ENCODE results near the gene SIN3B.
"Not testable (repeated sequence)": the region's sequence is repeated elsewhere in the genome, so short reads cannot be mapped to it uniquely, and the experiment has no call there.

The SIN3B gene

DNA sequence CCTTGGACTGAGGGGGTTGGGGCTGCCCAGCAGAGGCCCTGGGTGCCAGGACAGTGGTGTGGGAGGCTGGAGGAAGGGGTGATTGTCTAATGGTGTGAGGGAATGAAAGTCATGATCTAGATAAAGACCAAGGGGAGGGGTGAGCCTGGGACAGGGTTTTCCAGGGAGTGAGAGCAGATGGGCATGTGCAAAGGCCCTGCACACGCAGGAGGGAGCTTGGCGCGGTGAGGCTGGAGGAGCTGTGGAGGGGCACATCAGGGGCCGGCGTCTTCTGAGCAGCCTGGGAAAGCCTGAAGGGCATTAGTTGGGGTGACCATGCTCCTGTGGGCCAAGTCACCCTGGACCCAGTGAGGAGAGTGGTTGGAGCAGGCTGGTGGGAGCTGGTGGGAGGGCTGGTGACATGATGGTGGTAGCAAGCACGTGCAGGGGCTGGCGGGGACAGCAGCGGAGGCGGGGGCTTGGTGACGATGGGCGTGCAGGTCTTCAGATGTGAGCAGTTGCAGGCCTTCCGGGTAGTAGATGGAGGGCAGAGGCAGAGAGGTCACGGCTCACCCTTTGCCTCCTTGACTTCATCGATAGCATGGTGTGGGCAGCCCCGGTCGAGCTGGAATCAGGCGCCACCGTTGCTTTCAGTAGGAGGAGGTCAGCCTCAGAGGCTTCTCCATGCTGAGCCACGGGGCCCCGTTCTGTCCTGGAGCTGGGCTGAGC is 39.4 kb downstream of the SIN3B start:
- DNase-seq, result no peak

GRCh38 chr19:16869331-16869972 is 40.3 kb downstream of the SIN3B start:
- no peak for DNase-seq

DNA sequence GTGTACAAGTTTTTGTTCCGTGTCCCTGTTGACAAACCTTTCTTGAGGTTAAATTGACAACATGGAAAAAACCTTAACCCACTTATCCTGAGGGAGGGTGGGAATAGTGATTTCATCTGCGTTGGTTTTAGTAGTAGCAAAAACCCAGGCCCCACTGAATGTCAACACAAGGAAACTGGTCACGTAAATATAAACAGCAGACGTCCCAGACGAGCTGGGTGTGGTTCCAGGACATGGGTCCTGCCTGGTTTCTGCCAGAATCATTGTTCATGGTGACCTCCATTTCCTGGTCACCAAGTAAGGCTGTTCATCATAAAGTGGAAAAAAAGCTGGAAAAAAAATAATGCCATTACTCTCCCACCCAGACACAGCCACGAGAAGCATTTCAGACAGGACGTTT is 42.7 kb downstream of the SIN3B start:
- no peak for DNase-seq

DNA sequence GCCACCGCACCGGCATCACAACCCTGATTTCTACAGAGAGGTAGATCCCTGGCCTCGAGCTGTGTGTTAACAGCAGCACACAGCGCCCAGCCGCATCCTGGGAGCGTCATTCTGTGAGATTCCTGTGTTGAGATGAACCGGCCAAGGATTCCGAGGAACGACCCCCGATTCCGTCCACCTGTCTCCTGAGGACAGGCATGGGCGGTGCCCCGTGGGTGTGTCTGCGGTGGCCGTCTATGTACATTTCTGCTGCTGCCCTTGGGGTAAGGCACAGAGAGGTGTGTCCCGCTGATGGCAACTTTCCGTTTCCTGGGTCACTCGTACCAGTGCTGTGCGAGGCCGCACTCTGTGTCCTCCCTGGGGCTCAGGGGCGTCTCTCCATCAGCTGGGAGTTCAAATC is 43.5 kb downstream of the SIN3B start:
- no peak for DNase-seq

- DNase-seq, result no peak
Observed at GRCh38 chr19:16873594-16873993, 44.4 kb downstream of the SIN3B start.

- no peak for DNase-seq
Observed at GRCh38 chr19:16874250-16874977, 45.2 kb downstream of the SIN3B start.

DNA sequence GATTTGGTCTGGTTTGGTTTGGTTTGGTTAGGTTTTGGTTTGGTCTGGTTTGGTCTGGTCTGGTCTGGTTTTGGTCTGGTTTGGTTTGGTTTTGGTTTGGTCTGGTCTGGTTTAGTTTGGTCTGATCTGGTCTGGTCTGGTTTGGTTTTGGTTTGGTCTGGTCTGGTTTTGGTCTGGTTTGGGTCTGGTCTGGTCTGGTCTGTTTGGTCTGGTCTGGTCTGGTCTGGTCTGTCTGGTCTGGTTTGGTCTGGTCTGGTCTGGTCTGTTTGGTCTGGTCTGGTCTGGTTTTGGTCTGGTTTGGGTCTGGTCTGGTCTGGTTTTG is 45.7 kb downstream of the SIN3B start:
- DNase-seq, result not testable (repeated sequence)

DNA sequence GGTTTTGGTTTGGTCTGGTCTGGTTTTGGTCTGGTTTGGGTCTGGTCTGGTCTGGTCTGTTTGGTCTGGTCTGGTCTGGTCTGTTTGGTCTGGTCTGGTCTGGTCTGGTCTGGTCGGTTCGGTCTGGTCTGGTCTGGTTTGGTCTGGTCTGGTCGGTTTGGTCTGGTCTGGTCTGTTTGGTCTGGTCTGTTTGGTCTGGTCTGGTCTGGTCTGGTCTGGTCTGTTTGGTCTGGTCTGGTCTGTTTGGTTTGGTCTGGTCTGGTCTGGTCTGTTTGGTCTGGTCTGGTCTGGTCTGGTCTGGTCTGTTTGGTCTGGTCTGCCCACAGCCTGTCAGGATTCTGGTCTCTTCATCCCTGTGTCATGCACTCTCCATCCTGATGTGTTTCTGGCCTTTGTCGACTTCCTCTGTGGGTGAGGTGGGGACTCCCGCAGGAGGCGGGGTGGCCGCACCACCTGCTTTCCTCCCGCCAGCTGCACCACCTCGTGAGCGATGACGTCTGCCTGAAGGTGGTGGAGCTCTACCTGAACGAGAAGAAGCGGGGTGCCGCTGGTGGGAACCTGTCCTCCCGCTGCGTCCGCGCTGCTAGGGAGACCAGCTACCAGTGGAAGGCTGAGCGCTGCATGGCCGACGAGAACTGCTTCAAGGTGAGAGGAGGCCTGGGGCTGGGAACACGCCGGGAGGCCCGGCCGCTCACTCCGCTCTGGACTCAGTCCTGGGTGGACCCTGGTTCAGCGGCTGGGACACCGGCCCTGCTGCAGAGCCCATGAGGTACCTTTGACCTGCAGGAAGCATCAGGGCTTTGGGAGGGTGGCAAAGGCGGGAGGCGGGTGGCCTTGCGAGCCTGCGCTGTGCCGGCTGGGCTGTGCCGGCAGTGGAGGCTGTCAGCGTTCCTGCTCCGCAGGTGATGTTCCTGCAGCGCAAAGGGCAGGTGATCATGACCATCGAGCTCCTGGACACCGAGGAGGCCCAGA is 46.7 kb downstream of the SIN3B start:
- peak in 1 of 2 donors; percentile 36 for DNase-seq

DNA sequence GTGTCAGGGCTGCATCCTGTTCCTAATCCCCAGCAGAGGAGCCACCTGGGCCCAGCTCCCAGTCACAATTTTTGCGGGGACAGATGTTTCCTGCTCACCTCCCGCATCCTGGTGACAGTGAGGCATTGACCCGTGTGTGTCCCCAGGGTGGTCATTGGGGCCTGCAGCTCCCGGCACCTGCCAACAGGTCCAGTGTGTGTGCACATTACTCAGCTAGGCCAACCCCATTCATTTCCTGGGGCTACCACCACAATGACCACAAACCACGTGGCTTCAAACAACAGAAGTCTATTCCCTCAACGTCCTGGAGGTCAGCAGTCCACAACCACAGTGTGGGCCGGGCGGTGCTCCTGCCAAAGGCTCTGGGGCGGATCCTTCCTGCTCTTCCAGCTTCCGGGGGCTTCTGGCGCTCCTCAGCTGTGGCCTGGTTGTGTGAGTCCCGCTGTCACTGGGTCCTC is 47.7 kb downstream of the SIN3B start:
- no peak for DNase-seq

GRCh38 chr19:16877581-16877980 is 48.4 kb downstream of the SIN3B start:
- DNase-seq, result no peak

GRCh38 chr19:16878181-16878965 is 49.2 kb downstream of the SIN3B start:
- no peak for DNase-seq

GRCh38 chr19:16880884-16881554 is 51.8 kb downstream of the SIN3B start:
- DNase-seq, result no peak

- DNase-seq, result no peak
Observed at GRCh38 chr19:16882146-16882545, 52.9 kb downstream of the SIN3B start.

DNA sequence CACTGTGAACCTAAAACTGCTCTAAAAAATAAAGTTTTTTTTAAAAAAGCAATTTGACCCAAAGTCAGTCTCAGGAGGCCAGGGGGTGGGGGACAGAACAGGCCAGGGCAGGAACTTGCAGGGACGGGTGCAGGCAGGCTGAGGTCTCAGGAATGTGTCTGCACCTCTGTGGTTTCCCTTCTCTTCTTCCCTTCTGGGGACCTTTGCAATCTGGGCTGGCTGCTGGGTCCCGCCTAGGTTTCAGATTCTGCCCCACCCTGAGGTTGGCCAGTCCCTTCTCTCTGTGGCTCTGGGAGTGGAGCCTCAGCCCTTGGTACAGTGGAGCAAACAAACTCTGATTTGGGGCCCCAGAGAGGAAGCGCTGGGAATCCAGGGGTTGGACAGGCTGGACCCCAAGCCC is 54.3 kb downstream of the SIN3B start:
- no peak for DNase-seq

- DNase-seq, result no peak
Observed at GRCh38 chr19:16885166-16885565, 56.0 kb downstream of the SIN3B start.

- DNase-seq, result no peak
Observed at GRCh38 chr19:16886305-16886880, 57.2 kb downstream of the SIN3B start.

DNA sequence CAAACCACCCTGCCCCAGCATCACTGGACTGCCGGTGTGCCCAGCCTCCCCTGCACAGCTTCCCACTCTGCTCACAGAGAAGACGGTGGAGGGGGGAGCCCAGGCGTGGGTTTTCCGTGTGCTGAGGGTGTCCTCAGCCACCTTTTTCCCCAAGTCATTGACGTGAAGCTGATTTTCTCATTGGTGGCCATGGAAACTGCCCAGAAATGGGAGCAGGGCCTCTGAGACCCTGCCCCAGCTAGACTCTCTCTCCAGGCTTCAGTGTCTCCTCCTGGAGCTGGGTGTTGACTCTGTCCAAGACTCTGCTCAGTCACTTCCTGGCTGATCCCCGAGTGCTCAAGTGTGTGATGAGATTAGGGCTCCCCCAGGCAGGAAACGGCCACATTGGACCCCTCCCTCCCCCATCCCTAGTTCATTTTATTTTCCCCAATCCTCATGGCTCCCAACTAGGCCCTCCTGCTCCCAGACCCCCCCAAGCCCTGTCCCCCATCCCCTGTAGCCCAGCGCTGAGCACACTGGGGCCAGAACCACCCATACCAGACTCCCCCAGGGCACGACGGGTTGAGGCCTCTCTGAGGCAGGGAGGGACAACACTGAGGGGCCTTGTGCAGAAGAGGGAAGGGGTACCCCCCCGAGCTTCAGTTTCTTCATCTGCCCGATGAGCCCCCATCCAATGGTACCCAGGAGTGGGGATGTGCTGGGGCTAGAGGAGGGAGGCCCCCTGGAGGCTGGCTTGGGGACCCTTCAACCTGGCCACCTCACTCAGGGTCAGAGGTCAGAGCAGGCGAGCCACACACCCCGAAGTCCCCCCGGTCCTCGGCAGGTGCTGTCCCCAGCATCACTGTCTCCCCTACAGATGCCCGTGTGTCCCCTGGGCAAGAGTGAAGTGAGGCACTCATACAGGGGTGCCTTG is 58.4 kb downstream of the SIN3B start:
- no peak for DNase-seq

DNA sequence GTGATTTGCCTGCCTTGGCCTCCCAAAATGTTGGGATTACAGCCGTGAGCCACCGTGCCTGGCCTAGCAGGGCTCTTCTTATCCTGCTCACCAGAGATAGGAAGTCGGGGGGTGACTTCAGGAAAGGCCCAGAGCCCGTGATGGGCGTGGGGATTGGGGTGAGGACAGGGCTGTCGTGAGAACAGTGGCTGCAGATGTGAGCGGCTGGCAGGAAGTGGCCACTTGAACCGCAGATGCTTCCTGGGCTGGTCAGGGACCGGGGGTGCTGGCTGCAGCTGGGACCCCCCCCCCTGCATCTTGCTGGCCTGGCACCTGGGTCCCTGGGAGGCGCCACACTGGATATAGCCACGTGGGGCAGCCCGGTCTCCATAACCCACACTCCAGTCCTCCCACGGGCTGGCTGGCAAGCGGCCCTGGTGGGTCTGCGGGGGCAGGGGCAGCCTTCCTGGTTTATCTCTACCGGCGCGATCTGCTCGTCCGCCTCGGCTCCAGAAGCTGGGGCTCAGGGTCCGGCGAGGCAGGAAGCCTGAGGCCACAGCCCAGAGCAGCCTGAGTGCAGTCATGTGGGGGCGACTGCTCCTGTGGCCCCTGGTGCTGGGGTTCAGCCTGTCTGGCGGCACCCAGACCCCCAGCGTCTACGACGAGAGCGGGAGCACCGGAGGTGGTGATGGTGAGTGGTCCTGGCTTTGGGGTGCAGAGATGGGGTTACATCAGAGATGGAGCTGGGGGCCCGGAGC is 59.6 kb downstream of the SIN3B start, which contains the start of gene F2RL3:
F2RL3 (plus strand) TSS at position 371 of the 737 bp plus-strand sequence; CDS start at position 562, 191 bp downstream.
- peak in 1 of 2 donors; percentile 21 for DNase-seq

GRCh38 chr19:16889366-16889882 is 60.2 kb downstream of the SIN3B start:
- no peak for DNase-seq

All from CD4-positive, alpha-beta T cell treated with Interleukin-1 beta for 1 hour (primary cell).